NCI-H2107 treated with DMSO at 0.1 percent for 48 hours (cell line): ENCODE measurements around the gene PDE3B.
A peak's percentile ranks its signal among the peaks of the same experiment; 100 is the strongest.
"Not testable (repeated sequence)": the region's sequence is repeated elsewhere in the genome, so short reads cannot be mapped to it uniquely, and the experiment has no call there.

Source experiments
- DNase-seq: peaks from one replicate; lab custom pipeline; 2025; ENCODE audit not compliant: unreplicated experiment; lab: John Stamatoyannopoulos, UW

The PDE3B gene

GRCh38 chr11:14881576-14882193, 238.1 kb downstream of the PDE3B start:
- no peak for DNase-seq

GRCh38 chr11:14882196-14882595, 238.6 kb downstream of the PDE3B start:
- DNase-seq: no peak

- not testable (repeated sequence) for DNase-seq
Observed at GRCh38 chr11:14883683-14884082, 240.1 kb downstream of the PDE3B start.

GRCh38 chr11:14884667-14885273, 241.2 kb downstream of the PDE3B start:
- DNase-seq: no peak

GRCh38 chr11:14886513-14886912, 242.9 kb downstream of the PDE3B start:
- no peak for DNase-seq

GRCh38 chr11:14891143-14892035, 247.8 kb downstream of the PDE3B start:
- DNase-seq: peak; percentile 68

GRCh38 chr11:14892036-14892556, 248.5 kb downstream of the PDE3B start, which contains the start of gene CYP2R1:
TSS of gene CYP2R1 (minus strand) at chr11:14892231. CDS start at chr11:14892205, 26 bp downstream.
- DNase-seq: peak; percentile 87

- no peak for DNase-seq
Observed at GRCh38 chr11:14892577-14892976, 249.0 kb downstream of the PDE3B start.

GRCh38 chr11:14894657-14895598, 251.3 kb downstream of the PDE3B start:
- no peak for DNase-seq

GRCh38 chr11:14898355-14898754, 254.8 kb downstream of the PDE3B start:
- no peak for DNase-seq

- no peak for DNase-seq
Observed at GRCh38 chr11:14898906-14899305, 255.3 kb downstream of the PDE3B start.

GRCh38 chr11:14902650-14903350, 259.2 kb downstream of the PDE3B start:
- no peak for DNase-seq

- no peak for DNase-seq
Observed at GRCh38 chr11:14904745-14905103, 261.1 kb downstream of the PDE3B start.

GRCh38 chr11:14905104-14906033, 261.8 kb downstream of the PDE3B start:
- DNase-seq: no peak

GRCh38 chr11:14906578-14906977, 263.0 kb downstream of the PDE3B start:
- DNase-seq: no peak

GRCh38 chr11:14906993-14907392, 263.4 kb downstream of the PDE3B start:
- no peak for DNase-seq

- peak; percentile 84 for DNase-seq
Observed at GRCh38 chr11:14907411-14908213, 264.0 kb downstream of the PDE3B start.
